Measurements from ENCODE around the gene KIF16B.
"Not testable (repeated sequence)": the region's sequence is repeated elsewhere in the genome, so short reads cannot be mapped to it uniquely, and the experiment has no call there.

KIF16B gene

GRCh38 chr20:16472045-16472872 is 101.0 kb downstream of the KIF16B start:
- DNase-seq: no peak

GRCh38 chr20:16469395-16469905 is 103.8 kb downstream of the KIF16B start:
- DNase-seq: no peak

- DNase-seq: no peak
Observed at GRCh38 chr20:16462711-16463110, 110.5 kb downstream of the KIF16B start.

GRCh38 chr20:16459019-16459700 is 114.1 kb downstream of the KIF16B start:
- no peak for DNase-seq

GRCh38 chr20:16457514-16457913 is 115.7 kb downstream of the KIF16B start:
- no peak for DNase-seq

- no peak for DNase-seq
Observed at GRCh38 chr20:16455324-16455723, 117.9 kb downstream of the KIF16B start.

- no peak for DNase-seq
Observed at GRCh38 chr20:16451982-16452381, 121.3 kb downstream of the KIF16B start.

GRCh38 chr20:16451001-16451400 is 122.2 kb downstream of the KIF16B start:
- DNase-seq: no peak

- DNase-seq: no peak
Observed at GRCh38 chr20:16446991-16447390, 126.3 kb downstream of the KIF16B start.

- no peak for DNase-seq
Observed at GRCh38 chr20:16446246-16446645, 127.0 kb downstream of the KIF16B start.

GRCh38 chr20:16445482-16445881 is 127.8 kb downstream of the KIF16B start:
- DNase-seq: no peak

GRCh38 chr20:16444057-16444777 is 129.0 kb downstream of the KIF16B start:
- no peak for DNase-seq

GRCh38 chr20:16441546-16442164 is 131.6 kb downstream of the KIF16B start:
- no peak for DNase-seq

- DNase-seq: no peak
Observed at GRCh38 chr20:16440686-16441085, 132.6 kb downstream of the KIF16B start.

- DNase-seq: not testable (repeated sequence)
Observed at GRCh38 chr20:16439540-16439939, 133.7 kb downstream of the KIF16B start.

- DNase-seq: no peak
Observed at GRCh38 chr20:16438100-16438499, 135.1 kb downstream of the KIF16B start.

GRCh38 chr20:16437387-16437996 is 135.8 kb downstream of the KIF16B start:
- no peak for DNase-seq

GRCh38 chr20:16434062-16434664 is 139.1 kb downstream of the KIF16B start:
- DNase-seq: peak; percentile 48 to 51

- no peak for DNase-seq
Observed at GRCh38 chr20:16433293-16433580, 140.0 kb downstream of the KIF16B start.

- no peak for DNase-seq
Observed at GRCh38 chr20:16432466-16433292, 140.6 kb downstream of the KIF16B start.

- no peak for DNase-seq
Observed at GRCh38 chr20:16428112-16428511, 145.1 kb downstream of the KIF16B start.
